RWPE1 (cell line): ENCODE measurements around the gene GNAZ.

Source experiments
- CTCF ChIA-PET: fragments of 350-600 bp; sonication (Branson Sonifier 250); formaldehyde crosslinking; extraction: SDS; loops from one replicate; lab custom pipeline; 2021; lab: Yijun Ruan, JAX
- POLR2A ChIA-PET: fragments of 400-600 bp; formaldehyde crosslinking; extraction: SDS; loops from one replicate; lab custom pipeline; 2020; ENCODE audit warnings: antibody characterized with exemption; ENCODE audit not compliant: low non-redundant PET; lab: Yijun Ruan, JAX
- DNase-seq: peaks from one replicate; pipeline ENCODE4 v3.0.0; 2012; ENCODE audit warnings: low spot score
- H3K27ac ChIP-seq: fragments of 450-650 bp; 2 replicates; pipeline ENCODE4 v1.5.1; 2017
- CTCF ChIP-seq: fragments of 450-650 bp; conservative IDR thresholded peaks from 2 replicates; pipeline ENCODE4 v1.5.1; 2017; ENCODE audit warnings: low read depth, mild to moderate bottlenecking

Gene GNAZ

DNA sequence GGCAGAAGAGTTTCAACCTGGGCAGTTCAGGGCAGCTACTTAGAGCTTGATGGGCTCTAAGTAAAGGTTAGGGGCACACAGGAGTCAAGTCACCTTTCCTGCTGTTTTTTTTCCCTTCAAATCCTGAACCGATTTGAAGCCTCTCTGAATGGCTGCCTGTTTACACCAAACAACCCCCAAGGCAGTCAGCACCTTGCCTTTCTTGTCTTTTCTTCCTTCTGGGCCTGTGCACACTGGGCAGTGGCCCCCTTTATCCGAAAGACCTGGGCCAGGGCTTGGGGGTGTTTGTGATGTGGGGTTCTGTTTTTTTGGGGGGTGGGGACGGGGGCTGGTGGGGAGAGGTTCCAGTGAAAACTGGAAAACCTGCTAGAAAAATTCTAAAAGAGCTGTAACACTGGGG lies 67.1 kb downstream of the GNAZ start:
- POLR2A ChIA-PET = no interaction called here
- no peak for DNase-seq
- TF ChIP-seq CTCF = no peak
- CTCF ChIA-PET = no interaction called here
- no peak overlapping the region for H3K27ac ChIP-seq

DNA sequence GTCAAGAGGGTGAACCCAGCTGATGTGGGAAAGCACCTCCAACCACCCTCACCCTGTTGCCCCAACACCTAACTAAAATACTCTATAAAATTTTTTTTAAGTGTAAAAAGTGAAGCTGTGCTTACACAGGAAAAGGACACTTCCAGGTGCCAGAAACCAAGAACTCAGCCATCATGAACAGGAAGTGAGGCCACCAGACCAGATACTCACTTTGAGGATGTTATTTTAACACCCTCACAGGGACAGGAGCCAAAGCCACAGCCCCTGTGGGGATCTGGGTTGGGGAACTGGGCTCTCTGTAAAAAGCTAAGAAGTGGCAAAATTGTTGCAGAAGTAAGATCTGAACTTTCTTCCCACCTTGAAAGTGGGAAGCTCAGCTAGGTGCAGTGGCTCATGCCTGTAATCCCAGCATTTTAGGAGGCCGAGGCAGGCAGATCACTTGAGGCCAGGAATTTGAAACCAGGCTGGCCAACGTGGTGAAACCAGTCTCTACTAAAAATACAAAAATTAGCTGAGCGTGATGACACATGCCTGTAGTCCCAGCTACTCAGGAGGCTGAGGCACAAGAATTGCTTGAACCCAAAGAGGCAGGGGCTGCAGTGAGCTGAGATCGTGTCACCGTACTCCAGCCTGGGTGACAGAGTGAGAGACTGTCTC lies 67.7 kb downstream of the GNAZ start:
- no peak for TF ChIP-seq CTCF
- no peak for DNase-seq
- CTCF ChIA-PET = interaction anchor here (0.6 to 0.8 kb wide), 2 partner anchors 35 to 182 kb away, joined by 3 to 5 read pairs; no protein-coding TSS in a partner anchor
- POLR2A ChIA-PET = no interaction called here
- peak overlapping the region; percentile 56 for H3K27ac ChIP-seq

- DNase-seq = no peak
- POLR2A ChIA-PET = no interaction called here
- TF ChIP-seq CTCF = no peak
- peak overlapping the region; percentile 56 for H3K27ac ChIP-seq
- CTCF ChIA-PET = interaction anchor here (0.6 to 0.8 kb wide), 3 partner anchors 17 to 183 kb away, joined by 3 to 6 read pairs (median 5); no protein-coding TSS in a partner anchor
Measured at GRCh38 chr22:23138584-23139435, 68.5 kb downstream of the GNAZ start.

- CTCF ChIA-PET = no interaction called here
- DNase-seq = no peak
- TF ChIP-seq CTCF = no peak
- POLR2A ChIA-PET = no interaction called here
- H3K27ac ChIP-seq = no peak overlapping the region
Measured at GRCh38 chr22:23140385-23140784, 70.1 kb downstream of the GNAZ start.

DNA sequence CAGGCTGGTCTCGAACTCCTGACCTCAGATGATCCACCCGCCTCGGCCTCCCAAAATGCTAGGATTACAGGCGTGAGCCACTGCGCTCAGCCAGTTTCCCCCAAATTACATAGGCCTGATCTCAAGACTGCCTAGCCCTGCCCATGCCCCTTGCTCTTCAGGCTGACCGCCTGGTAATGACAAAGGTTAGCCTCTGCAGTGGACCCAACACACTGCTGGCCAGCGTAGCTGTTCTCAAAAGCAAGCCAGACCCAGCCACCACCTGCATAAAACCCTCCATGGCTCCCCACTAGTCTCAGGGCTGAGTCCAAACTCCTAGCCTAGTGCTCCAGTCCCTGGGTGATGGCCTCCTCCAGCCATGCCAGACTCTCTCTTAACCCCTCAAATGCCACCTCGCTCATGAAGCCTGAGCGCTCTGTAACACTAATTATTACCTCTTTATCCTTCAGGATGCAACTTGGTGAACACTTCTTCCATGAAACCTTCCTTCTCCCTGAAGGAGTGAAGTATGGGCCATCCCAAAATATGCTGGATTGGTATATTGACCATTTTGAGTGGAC lies 72.3 kb downstream of the GNAZ start:
- H3K27ac ChIP-seq = peak overlapping the region; percentile 68
- CTCF ChIA-PET = no interaction called here

More for the DNA sequence above, 72.3 kb downstream of the GNAZ start:
- POLR2A ChIA-PET = no interaction called here
- no peak for DNase-seq
- no peak for TF ChIP-seq CTCF
